HEK293T (cell line): ENCODE measurements around the gene DLX6.

Source experiments
- CTCF ChIA-PET: fragments of 350-600 bp; formaldehyde crosslinking; extraction: SDS; loops from one replicate; lab custom pipeline; 2021; ENCODE audit warnings: antibody characterized with exemption, inconsistent platforms; lab: Yijun Ruan, JAX
- POLR2A ChIA-PET: fragments of 350-600 bp; formaldehyde crosslinking; extraction: SDS; loops from one replicate; lab custom pipeline; 2020; ENCODE audit warnings: antibody characterized with exemption, inconsistent platforms; lab: Yijun Ruan, JAX
- DNase-seq: peaks from one replicate; pipeline ENCODE4 v3.0.0; 2012; ENCODE audit warnings: mixed read lengths; ENCODE audit errors: extremely low spot score
- ARNT ChIP-seq: fragments of 450-650 bp; IDR thresholded peaks from 2 replicates; pipeline ENCODE4 v1.6.1; 2017; ENCODE audit warnings: mild to moderate bottlenecking
- BHLHE40 ChIP-seq: fragments of 450-650 bp; IDR thresholded peaks from 2 replicates; pipeline ENCODE4 v1.6.1; 2016; ENCODE audit warnings: mild to moderate bottlenecking, moderate library complexity, borderline replicate concordance
- CTBP1 ChIP-seq: fragments of 450-650 bp; IDR thresholded peaks from 2 replicates; pipeline ENCODE4 v1.6.1; 2016; ENCODE audit warnings: borderline replicate concordance
- ELF4 ChIP-seq: fragments of 450-650 bp; IDR thresholded peaks from 2 replicates; pipeline ENCODE4 v1.6.1; 2017; ENCODE audit warnings: antibody characterized with exemption
- FOXA1 ChIP-seq: fragments of 450-650 bp; IDR thresholded peaks from 2 replicates; pipeline ENCODE4 v1.6.1; 2016; ENCODE audit warnings: mild to moderate bottlenecking
- FOXK2 ChIP-seq: fragments of 450-650 bp; IDR thresholded peaks from 2 replicates; pipeline ENCODE4 v1.6.1; 2016; ENCODE audit warnings: mild to moderate bottlenecking
- FOXM1 ChIP-seq: fragments of 450-650 bp; IDR thresholded peaks from 2 replicates; pipeline ENCODE4 v1.6.1; 2017; ENCODE audit warnings: mild to moderate bottlenecking, borderline replicate concordance
- HDGF ChIP-seq: fragments of 450-650 bp; IDR thresholded peaks from 2 replicates; pipeline ENCODE4 v1.6.1; 2017; ENCODE audit warnings: antibody characterized with exemption, borderline replicate concordance
- L3MBTL2 ChIP-seq: fragments of 450-650 bp; conservative IDR thresholded peaks from 2 replicates; pipeline ENCODE4 v1.6.1; 2016; ENCODE audit warnings: mild to moderate bottlenecking
- LEF1 ChIP-seq: fragments of 450-650 bp; IDR thresholded peaks from 2 replicates; pipeline ENCODE4 v1.6.1; 2017; ENCODE audit warnings: mild to moderate bottlenecking, borderline replicate concordance
- NFRKB ChIP-seq: fragments of 450-650 bp; IDR thresholded peaks from 2 replicates; pipeline ENCODE4 v1.6.1; 2016; ENCODE audit warnings: mild to moderate bottlenecking, moderate library complexity
- SP1 ChIP-seq: fragments of 450-650 bp; IDR thresholded peaks from 2 replicates; pipeline ENCODE4 v1.6.1; 2017
- SUZ12 ChIP-seq: fragments of 450-650 bp; IDR thresholded peaks from 2 replicates; pipeline ENCODE4 v1.6.1; 2016; ENCODE audit warnings: mild to moderate bottlenecking
- TARDBP ChIP-seq: fragments of 450-650 bp; IDR thresholded peaks from 2 replicates; pipeline ENCODE4 v1.6.1; 2016
- ZNF384 ChIP-seq: fragments of 450-650 bp; IDR thresholded peaks from 2 replicates; pipeline ENCODE4 v1.6.1; 2016
- TF ChIP-seq, protein P1 (sequence below): fragments of 450-650 bp; IDR thresholded peaks from 2 replicates; pipeline ENCODE4 v1.6.1; 2016

Gene DLX6

DNA sequence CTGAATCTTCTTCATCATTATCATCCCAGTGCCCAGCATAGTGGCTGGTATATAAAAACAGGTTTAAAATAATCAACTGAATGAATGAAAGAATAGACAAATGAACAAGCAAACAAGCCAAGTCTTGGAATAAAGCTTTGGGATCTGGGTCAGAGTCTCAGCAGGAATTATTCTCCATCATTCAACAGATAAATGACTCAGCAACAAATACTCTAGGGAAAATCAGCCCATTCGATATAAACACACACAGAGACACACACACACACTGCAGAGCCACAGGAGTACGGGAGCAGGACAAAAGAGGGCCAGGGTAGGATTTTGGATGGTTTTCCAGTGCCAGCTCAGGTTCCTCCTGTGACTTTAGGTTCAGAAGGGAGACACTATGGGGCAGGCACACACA lies 29.2 kb upstream of the DLX6 start:
- DNase-seq = no peak
- ChIA-PET CTCF (no interaction called here), POLR2A (no interaction called here)
- TF ChIP-seq FOXK2 = no peak
- no peak for TF ChIP-seq HDGF
- TF ChIP-seq ARNT = no peak

DNA sequence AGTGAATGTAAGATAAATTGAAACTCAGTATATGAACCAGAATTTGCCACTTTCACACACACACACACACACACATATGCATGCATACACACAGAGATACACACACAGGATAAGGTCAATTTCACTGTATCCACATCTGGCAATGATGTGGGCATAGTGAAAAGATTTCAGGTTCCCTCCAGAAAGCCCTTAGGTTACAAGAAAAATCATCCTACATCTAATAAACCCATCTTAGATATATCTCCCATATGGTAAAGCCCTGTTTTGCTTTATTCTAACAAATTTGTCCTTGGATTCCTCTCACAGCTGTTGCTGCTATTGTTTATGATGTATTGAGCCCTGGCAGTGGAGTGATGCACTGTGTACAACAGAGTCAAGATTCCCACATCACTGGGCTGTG lies 27.9 kb upstream of the DLX6 start:
- ChIA-PET CTCF (no interaction called here), POLR2A (no interaction called here)
- DNase-seq = no peak
- TF ChIP-seq SUZ12 (no peak), ARNT (no peak), BHLHE40 (no peak), ZNF384 (no peak), FOXA1 (no peak), NFRKB (no peak), CTBP1 (no peak), TARDBP (no peak), FOXM1 (no peak), SP1 (no peak), FOXK2 (no peak)
- TF ChIP-seq, protein P1, sequence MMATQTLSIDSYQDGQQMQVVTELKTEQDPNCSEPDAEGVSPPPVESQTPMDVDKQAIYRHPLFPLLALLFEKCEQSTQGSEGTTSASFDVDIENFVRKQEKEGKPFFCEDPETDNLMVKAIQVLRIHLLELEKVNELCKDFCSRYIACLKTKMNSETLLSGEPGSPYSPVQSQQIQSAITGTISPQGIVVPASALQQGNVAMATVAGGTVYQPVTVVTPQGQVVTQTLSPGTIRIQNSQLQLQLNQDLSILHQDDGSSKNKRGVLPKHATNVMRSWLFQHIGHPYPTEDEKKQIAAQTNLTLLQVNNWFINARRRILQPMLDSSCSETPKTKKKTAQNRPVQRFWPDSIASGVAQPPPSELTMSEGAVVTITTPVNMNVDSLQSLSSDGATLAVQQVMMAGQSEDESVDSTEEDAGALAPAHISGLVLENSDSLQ = no peak

DNA sequence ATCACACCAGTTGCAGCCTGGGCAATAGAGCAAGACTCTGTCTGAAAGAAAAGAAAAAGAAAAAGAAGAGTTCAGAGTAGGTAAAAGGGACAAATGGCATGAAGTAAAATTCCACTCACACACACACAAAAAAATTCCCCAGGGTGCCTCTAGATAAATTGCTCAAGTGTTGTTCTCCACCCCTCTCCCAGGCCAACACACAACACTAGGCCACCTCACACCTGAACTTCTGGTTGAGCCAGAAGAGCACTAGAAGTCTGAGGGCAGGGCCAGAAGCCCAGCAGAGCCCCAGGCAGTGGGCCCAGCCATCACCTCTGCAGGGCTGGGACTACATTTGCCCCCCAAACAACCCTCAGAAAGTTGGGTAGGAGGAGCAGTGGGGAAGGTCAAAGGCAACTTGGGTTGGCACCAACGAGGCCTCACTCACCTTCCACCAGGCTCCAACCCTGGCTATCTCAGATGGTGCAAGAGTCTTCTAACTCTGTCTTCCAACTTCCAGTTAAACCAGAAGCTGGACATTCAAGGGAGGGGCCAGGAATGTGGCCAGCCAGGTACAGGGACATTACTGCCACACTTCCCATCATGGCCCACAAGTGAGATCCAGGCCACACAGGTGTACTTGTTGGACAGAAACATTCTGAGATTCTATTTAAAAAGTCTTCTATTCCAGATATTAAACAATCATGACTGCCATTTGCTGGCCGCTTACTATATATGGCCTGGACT lies 25.6 kb upstream of the DLX6 start:
- no peak for TF ChIP-seq SUZ12
- TF ChIP-seq ELF4 = no peak
- TF ChIP-seq L3MBTL2 = no peak
- TF ChIP-seq FOXM1 = no peak
- TF ChIP-seq, protein P1 = no peak
- TF ChIP-seq LEF1 = no peak
- TF ChIP-seq HDGF = no peak
- no peak for TF ChIP-seq TARDBP
- TF ChIP-seq ZNF384 = no peak
- TF ChIP-seq BHLHE40 = no peak
- no peak for TF ChIP-seq SP1
- no peak for TF ChIP-seq FOXK2
- no peak for TF ChIP-seq ARNT
- TF ChIP-seq FOXA1 = no peak
- no peak for TF ChIP-seq NFRKB
- POLR2A ChIA-PET = no interaction called here
- no peak for DNase-seq

DNA sequence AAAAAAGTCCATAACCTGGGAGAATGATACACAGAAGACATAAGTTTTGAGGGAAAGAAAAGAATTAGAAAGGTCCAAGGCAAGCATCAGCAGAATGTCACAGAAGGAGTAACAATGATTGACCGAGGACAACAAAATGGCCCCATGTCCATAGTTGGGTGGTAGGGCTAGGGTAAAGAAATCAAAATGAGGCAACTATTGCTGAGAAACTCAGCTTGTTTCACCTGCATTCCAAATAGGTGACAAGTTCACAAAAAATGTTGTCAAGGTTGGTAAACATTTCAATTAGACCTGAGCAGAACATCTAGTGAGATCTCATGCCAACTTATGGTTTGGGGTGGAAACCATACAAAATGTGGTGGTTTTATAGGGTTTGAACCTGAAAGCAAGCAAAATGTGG lies 22.8 kb upstream of the DLX6 start:
- ChIA-PET CTCF (no interaction called here), POLR2A (no interaction called here)
- DNase-seq = no peak
- TF ChIP-seq HDGF = no peak
- no peak for TF ChIP-seq CTBP1
- no peak for TF ChIP-seq TARDBP
- no peak for TF ChIP-seq FOXA1
- TF ChIP-seq ELF4 = no peak
- no peak for TF ChIP-seq NFRKB
- no peak for TF ChIP-seq SUZ12
- no peak for TF ChIP-seq SP1
- no peak for TF ChIP-seq BHLHE40
- no peak for TF ChIP-seq LEF1

More for the DNA sequence above, 25.6 kb upstream of the DLX6 start:
- CTCF ChIA-PET = no interaction called here

DNA sequence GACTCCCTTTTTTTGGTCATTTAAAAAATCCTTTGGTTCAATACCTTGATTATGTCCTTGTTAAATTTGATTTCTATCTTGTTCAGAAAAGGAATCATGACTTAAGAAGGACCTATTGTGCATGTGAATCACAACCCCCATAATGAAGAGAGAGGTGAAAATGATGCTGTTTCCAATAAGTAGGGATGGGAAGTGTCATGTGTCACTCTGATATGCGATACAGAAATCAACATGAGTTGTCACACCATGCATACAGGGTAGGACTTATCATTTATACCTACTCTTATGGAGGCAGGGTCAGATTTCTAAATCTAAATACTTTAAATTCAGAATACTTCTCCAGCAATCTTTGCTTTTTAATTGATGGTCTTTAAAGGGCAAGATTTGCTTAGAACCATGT lies 19.4 kb upstream of the DLX6 start:
- DNase-seq = no peak
- ChIA-PET CTCF (no interaction called here), POLR2A (no interaction called here)
- TF ChIP-seq FOXA1 = no peak
- no peak for TF ChIP-seq CTBP1
- no peak for TF ChIP-seq TARDBP
- TF ChIP-seq ARNT = no peak
- TF ChIP-seq FOXK2 = no peak
- no peak for TF ChIP-seq SP1
- no peak for TF ChIP-seq HDGF
- no peak for TF ChIP-seq LEF1
- TF ChIP-seq BHLHE40 = no peak
- TF ChIP-seq NFRKB = no peak
- TF ChIP-seq FOXM1 = no peak
- no peak for TF ChIP-seq SUZ12
- TF ChIP-seq L3MBTL2 = no peak

DNA sequence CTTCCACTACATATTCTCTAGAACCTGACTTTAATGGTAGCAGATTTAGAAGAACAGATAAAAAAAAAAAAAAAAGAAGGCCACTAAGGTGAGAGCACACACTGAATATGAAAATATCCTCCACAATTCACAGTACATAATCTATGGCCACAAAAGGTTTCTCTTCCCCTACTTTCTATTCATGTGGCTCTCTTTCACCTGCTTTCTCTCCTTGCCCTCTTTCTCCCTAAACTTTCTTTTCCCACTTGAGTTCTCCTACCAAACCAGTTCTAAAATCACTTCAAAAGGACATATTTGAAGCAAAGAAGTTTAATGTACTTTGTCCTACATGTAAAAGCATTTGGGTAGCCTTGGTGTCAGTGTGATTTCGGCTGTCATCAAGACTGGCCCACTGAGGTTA lies 18.5 kb upstream of the DLX6 start:
- DNase-seq = no peak
- ChIA-PET CTCF (no interaction called here), POLR2A (no interaction called here)
- TF ChIP-seq ELF4 (no peak), TARDBP (no peak)

DNA sequence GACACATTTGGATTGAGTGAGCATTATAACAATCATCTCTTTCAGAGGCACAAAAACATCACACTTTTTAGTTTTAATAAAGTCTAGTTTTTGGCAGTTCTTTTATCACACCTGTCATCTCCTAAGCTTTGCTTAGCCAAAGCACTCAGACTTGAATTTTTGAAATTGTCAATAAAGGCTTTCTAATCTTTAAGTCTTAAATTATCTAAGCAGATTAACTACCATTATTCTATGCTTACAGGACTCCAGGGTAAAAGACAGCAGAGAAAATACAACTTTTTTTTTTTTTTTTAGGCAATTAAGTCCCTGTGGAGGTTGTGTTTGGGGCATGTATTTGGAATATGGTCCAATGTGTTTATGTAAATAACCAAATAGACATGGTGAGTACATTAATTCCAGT lies 17.6 kb upstream of the DLX6 start:
- POLR2A ChIA-PET = no interaction called here
- TF ChIP-seq SP1 = no peak
- TF ChIP-seq, protein P1 = no peak
- CTCF ChIA-PET = no interaction called here
- DNase-seq = no peak
